A549 (cell line): Measurements from ENCODE around the gene ASH1L. TPM values are rescaled to one million over a fixed set of nuclear protein-coding genes. Genes with fewer than 3 reads are reported as not detected.

Experiments
- ATAC-seq, 2 experiments: fragments of 200-7000 bp in 1 of 2; fragments of >200 bp in 1 of 2; cut with Nextera tagmentation in 1 of 2; cut with Tn5 transposase in 1 of 2; 3 replicates each; pipeline versions ENCODE4 v1.8.0 to v1.9.1; 2018 to 2020; ENCODE audit warnings: mild to moderate bottlenecking in 1 of 2, moderate library complexity in 1 of 2
- CTCF ChIA-PET: fragments of 300-600 bp; sonication (Branson Sonifier 250); formaldehyde crosslinking; extraction: SDS; loops from one replicate; lab custom pipeline; 2021; ENCODE audit warnings: antibody characterized with exemption, inconsistent platforms; lab: Yijun Ruan, JAX
- POLR2A ChIA-PET: fragments of 350-600 bp; formaldehyde crosslinking; extraction: SDS; loops from one replicate; lab custom pipeline; 2021; ENCODE audit warnings: antibody characterized with exemption, inconsistent platforms; lab: Yijun Ruan, JAX
- DNase-seq, 2 experiments: peaks; one replicate each; pipeline versions ENCODE4 v3.0.0 to v3.0.0-alpha.2; 2011 to 2016; ENCODE audit warnings: low read depth in 1 of 2, low spot score in 1 of 2
- FAIRE-seq: peaks from 2 replicates; lab custom pipeline; 2011; peaks lifted over from hg19 to GRCh38; lab: Jason Lieb, UNC
- H3K27ac ChIP-seq, 2 experiments: fragments of >200 bp; sonication (Bioruptor Twin); formaldehyde crosslinking; 3 replicates each; pipeline ENCODE4 v1.5.1; 2016 to 2017
- H3K4me1 ChIP-seq: fragments of >200 bp; sonication (Bioruptor Twin); formaldehyde crosslinking; 3 replicates; pipeline ENCODE4 v1.6.1; 2016
- H3K4me2 ChIP-seq: fragments of >200 bp; sonication (Bioruptor Twin); formaldehyde crosslinking; 3 replicates; pipeline ENCODE4 v1.6.1; 2016
- H3K4me3 ChIP-seq: fragments of >200 bp; sonication (Bioruptor Twin); formaldehyde crosslinking; 3 replicates; pipeline ENCODE4 v1.5.1; 2016
- H3K9me3 ChIP-seq: fragments of >200 bp; sonication (Bioruptor Twin); formaldehyde crosslinking; 3 replicates; pipeline ENCODE4 v1.6.1; 2016
- BHLHE40 ChIP-seq: IDR thresholded peaks from 2 replicates; pipeline ENCODE4 v1.6.1; 2012; ENCODE audit warnings: low read depth, low read length, inconsistent platforms
- CBX8 ChIP-seq: fragments of 200-600 bp; sonication (generic); IDR thresholded peaks from 2 replicates; pipeline ENCODE4 v1.6.1; 2016
- CEBPB ChIP-seq, 2 experiments: fragments of >200 bp in 1 of 2; sonication (Bioruptor Twin) in 1 of 2; formaldehyde crosslinking in 1 of 2; IDR thresholded peaks; 2 replicates each; pipeline ENCODE4 v1.6.1; 2012 to 2016
- CHD4 ChIP-seq: fragments of 200-600 bp; sonication (generic); IDR thresholded peaks from 2 replicates; pipeline ENCODE4 v1.6.1; 2016; ENCODE audit warnings: antibody characterized with exemption, mild to moderate bottlenecking, borderline replicate concordance
- EHF ChIP-seq: fragments of 250-450 bp; sonication (Bioruptor Pico); IDR thresholded peaks from 2 replicates; pipeline ENCODE4 v1.5.0; 2020; ENCODE audit warnings: mild to moderate bottlenecking
- ESRRA ChIP-seq: fragments of 150-350 bp; IDR thresholded peaks from 2 replicates; pipeline ENCODE4 v1.6.1; 2014; ENCODE audit warnings: mild to moderate bottlenecking, low read length, borderline replicate concordance
- FOSB ChIP-seq: fragments of 250-450 bp; sonication (Bioruptor Pico); IDR thresholded peaks from 2 replicates; pipeline ENCODE4 v1.5.0; 2020; ENCODE audit warnings: mild to moderate bottlenecking, moderate library complexity
- FOSL2 ChIP-seq, 2 experiments: fragments of 450-650 bp in 1 of 2; fragments of >200 bp in 1 of 2; sonication (Bioruptor Twin) in 1 of 2; formaldehyde crosslinking; IDR thresholded peaks; 2 replicates each; pipeline versions ENCODE4 v1.5.0 to v1.6.1; 2016 to 2020; ENCODE audit warnings: mild to moderate bottlenecking in 1 of 2, moderate library complexity in 1 of 2
- FOXS1 ChIP-seq: fragments of 250-450 bp; sonication (Bioruptor Pico); IDR thresholded peaks from 2 replicates; pipeline ENCODE4 v1.5.0; 2020; ENCODE audit warnings: mild to moderate bottlenecking, moderate library complexity
- HDAC2 ChIP-seq: fragments of 200-600 bp; sonication (generic); IDR thresholded peaks from 2 replicates; pipeline ENCODE4 v1.6.1; 2016
- HOXB13 ChIP-seq: fragments of 250-450 bp; sonication (Bioruptor Pico); IDR thresholded peaks from 2 replicates; pipeline ENCODE4 v1.5.0; 2020; ENCODE audit warnings: low read depth, mild to moderate bottlenecking, moderate library complexity
- KDM1A ChIP-seq: fragments of 200-600 bp; sonication (generic); IDR thresholded peaks from 2 replicates; pipeline ENCODE4 v1.6.1; 2016; ENCODE audit warnings: low read depth, mild to moderate bottlenecking
- NPAS2 ChIP-seq: fragments of 250-450 bp; sonication (Bioruptor Pico); IDR thresholded peaks from 2 replicates; pipeline ENCODE4 v1.8.0; 2022; ENCODE audit warnings: mild to moderate bottlenecking, moderate library complexity, borderline replicate concordance
- POLR2AphosphoS2 ChIP-seq: conservative IDR thresholded peaks from 2 replicates; pipeline ENCODE4 v1.6.1; 2012; ENCODE audit warnings: low read length, improper control_type of control experiment, inconsistent platforms
- RAD21 ChIP-seq, 2 experiments: fragments of >200 bp in 1 of 2; sonication (Bioruptor Twin) in 1 of 2; formaldehyde crosslinking in 1 of 2; IDR thresholded peaks in 1 of 2; conservative IDR thresholded peaks in 1 of 2; 2 replicates in 1 of 2; 3 replicates in 1 of 2; pipeline ENCODE4 v1.6.1; 2012 to 2018; ENCODE audit warnings: inconsistent platforms in 1 of 2
- RFX5 ChIP-seq: fragments of 450-650 bp; IDR thresholded peaks from 2 replicates; pipeline ENCODE4 v1.7.1; 2014; ENCODE audit warnings: antibody characterized with exemption, mild to moderate bottlenecking, moderate library complexity
- whole genome bisulfite sequencing: methylation state at CpG from one replicate; pipeline ENCODE4 v1.1.6; 2017; ENCODE audit errors: missing lambda C conversion rate; 5-methylcytosine and 5-hydroxymethylcytosine counted together
- polyA plus RNA-seq, 4 experiments: library from polyadenylated mRNA; depleted of rRNA in 3 of 4; stranded (reverse); fragments of >200 nt; fragmentation: RNase III in 1 of 4; extraction: RNeasy Plus Mini Kit Qiagen cat#74134 plus additional on column Dnase treatment in 1 of 4; gene quantifications; 2 replicates in 3 of 4; 3 replicates in 1 of 4; pipeline ENCODE4 v1.2.3, GENCODE V29; 2011 to 2017
- TF ChIP-seq, protein P1 (sequence below): fragments of >200 bp; sonication (Bioruptor Twin); formaldehyde crosslinking; IDR thresholded peaks from 3 replicates; pipeline ENCODE4 v1.6.1; 2016
- TF ChIP-seq, protein P2 (sequence below): IDR thresholded peaks from 2 replicates; pipeline ENCODE4 v1.6.1; 2012
- TF ChIP-seq, protein P3 (sequence below): IDR thresholded peaks from 2 replicates; pipeline ENCODE4 v1.6.1; 2012
- TF ChIP-seq, protein P4 (sequence below): fragments of >200 bp; sonication (Bioruptor Twin); formaldehyde crosslinking; IDR thresholded peaks from 2 replicates; pipeline ENCODE4 v1.6.1; 2016
- TF ChIP-seq, protein P5 (sequence below): IDR thresholded peaks from 2 replicates; pipeline ENCODE4 v1.6.1; 2012; ENCODE audit warnings: low read depth, borderline replicate concordance

The ASH1L gene
- polyA plus RNA-seq, 2 of the 4 experiments (the other 2 are of a cell fraction): 10.0 to 32.8 TPM

DNA sequence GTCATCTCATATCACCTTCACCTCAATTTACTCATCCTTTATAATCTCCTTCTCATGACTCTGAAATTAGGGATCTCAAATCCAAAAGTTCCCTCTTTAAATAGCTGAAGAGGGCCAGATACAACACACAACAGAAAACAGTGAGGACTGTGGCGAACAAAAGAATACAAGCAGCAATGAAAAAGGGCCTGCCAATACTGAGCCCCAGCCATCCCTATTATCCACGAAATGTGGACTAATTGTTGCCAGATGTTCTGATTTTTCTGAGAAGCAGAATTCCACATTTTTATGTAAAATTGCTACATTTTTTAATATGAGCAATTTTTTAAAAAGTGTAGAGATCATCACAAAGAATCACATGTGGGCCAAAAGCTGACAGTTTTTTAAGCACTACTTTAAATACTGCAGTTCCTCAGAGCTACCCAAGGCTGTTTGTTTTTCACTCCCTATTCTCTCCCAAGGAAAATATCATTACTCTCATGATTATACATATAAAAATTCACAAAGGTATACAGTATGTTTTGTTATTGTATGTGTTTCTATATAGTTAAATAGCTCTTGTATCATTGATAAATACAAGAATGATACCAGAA, 90.0 kb downstream of the ASH1L start (continued):
- TF ChIP-seq, protein P1, sequence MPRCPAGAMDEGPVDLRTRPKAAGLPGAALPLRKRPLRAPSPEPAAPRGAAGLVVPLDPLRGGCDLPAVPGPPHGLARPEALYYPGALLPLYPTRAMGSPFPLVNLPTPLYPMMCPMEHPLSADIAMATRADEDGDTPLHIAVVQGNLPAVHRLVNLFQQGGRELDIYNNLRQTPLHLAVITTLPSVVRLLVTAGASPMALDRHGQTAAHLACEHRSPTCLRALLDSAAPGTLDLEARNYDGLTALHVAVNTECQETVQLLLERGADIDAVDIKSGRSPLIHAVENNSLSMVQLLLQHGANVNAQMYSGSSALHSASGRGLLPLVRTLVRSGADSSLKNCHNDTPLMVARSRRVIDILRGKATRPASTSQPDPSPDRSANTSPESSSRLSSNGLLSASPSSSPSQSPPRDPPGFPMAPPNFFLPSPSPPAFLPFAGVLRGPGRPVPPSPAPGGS: no peak
- TF ChIP-seq BHLHE40: no peak
- no peak for TF ChIP-seq POLR2AphosphoS2
- no peak for TF ChIP-seq HOXB13
- no peak for TF ChIP-seq RAD21 (conservative IDR thresholded peaks at IDR 0.05 in 1 of 2, IDR thresholded peaks at IDR 0.05 in 1 of 2)

DNA sequence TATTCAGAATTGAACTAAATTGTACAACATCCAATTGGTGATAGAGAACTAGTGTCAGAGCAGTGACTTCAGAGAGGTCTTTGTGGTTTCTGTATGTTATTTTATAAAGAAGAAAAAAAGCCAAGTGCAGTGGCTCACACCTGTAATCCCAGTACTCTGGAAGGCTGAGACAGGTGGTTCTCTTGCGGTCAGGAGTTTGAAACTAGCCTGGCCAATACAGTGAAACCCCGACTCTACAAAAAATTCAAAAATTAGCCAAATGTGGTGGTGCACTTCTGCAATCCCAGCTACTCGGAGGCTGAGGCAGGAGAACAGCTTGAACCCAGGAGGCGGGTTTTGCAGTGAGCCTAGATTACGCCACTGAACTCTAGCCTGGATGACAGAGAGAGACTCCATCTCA, 90.7 kb downstream of the ASH1L start:
- CTCF ChIA-PET: no interaction called here
- Histone ChIP-seq H3K4me3 (no peak overlapping the region), H3K9me3 (peaks cover 13% of the 10 kb centered on the region; the same call in 2 of the 3 replicates), H3K4me2 (no peak overlapping the region), H3K4me1 (peaks cover 20% of the 10 kb centered on the region; the same call in 2 of the 3 replicates), H3K27ac (no peak overlapping the region)
- FAIRE-seq (no peak), DNase-seq (no peak), ATAC-seq (no peak)
- POLR2A ChIA-PET: no interaction called here
- TF ChIP-seq, protein P2, sequence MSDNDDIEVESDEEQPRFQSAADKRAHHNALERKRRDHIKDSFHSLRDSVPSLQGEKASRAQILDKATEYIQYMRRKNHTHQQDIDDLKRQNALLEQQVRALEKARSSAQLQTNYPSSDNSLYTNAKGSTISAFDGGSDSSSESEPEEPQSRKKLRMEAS: no peak
- TF ChIP-seq CBX8 (no peak), FOXS1 (CRISPR knock-in tag) (no peak), RFX5 (no peak), FOSL2 (IDR thresholded peaks at IDR 0.05) (no peak), FOSL2 (CRISPR knock-in tag; IDR thresholded peaks at IDR 0.05) (no peak), HDAC2 (no peak), FOSB (CRISPR knock-in tag) (no peak), NPAS2 (no peak), CEBPB (IDR thresholded peaks at IDR 0.05) (no peak), ESRRA (no peak), CHD4 (no peak), EHF (CRISPR knock-in tag) (no peak)
- TF ChIP-seq, protein P3, sequence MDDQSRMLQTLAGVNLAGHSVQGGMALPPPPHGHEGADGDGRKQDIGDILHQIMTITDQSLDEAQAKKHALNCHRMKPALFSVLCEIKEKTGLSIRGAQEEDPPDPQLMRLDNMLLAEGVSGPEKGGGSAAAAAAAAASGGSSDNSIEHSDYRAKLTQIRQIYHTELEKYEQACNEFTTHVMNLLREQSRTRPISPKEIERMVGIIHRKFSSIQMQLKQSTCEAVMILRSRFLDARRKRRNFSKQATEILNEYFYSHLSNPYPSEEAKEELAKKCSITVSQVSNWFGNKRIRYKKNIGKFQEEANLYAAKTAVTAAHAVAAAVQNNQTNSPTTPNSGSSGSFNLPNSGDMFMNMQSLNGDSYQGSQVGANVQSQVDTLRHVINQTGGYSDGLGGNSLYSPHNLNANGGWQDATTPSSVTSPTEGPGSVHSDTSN: no peak
- TF ChIP-seq, protein P4, sequence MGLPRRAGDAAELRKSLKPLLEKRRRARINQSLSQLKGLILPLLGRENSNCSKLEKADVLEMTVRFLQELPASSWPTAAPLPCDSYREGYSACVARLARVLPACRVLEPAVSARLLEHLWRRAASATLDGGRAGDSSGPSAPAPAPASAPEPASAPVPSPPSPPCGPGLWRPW: no peak
- 94% methylated on average over 5 of the region's 5 CpGs for WGBS

DNA sequence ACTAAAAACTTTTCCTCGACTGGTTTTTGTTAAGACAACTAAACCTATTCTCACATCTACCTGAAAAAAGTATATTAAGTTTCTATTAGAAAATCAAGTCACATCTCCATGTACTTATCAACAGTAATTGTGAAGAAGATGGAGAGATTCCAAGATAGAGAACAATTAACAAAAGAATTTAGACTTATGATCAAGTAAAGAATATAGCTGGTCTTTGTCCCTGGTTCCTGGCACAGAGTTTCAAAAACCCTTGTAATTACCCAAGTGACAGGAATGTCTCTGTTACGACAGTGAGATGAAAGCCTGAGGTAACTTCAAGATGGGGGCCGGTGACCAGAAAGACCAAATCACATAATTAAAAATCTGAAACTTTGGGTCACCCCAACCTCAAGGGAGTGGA, 91.6 kb downstream of the ASH1L start:
- FAIRE-seq (no peak), DNase-seq (no peak)
- Histone ChIP-seq H3K27ac (no peak overlapping the region), H3K9me3 (peaks cover 13% of the 10 kb centered on the region; the same call in 2 of the 3 replicates)
- TF ChIP-seq CHD4 (no peak), CBX8 (no peak), KDM1A (no peak)
- TF ChIP-seq, protein P5, sequence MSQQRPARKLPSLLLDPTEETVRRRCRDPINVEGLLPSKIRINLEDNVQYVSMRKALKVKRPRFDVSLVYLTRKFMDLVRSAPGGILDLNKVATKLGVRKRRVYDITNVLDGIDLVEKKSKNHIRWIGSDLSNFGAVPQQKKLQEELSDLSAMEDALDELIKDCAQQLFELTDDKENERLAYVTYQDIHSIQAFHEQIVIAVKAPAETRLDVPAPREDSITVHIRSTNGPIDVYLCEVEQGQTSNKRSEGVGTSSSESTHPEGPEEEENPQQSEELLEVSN: no peak
- TF ChIP-seq, all 56 proteins: peak for 0
- Histone ChIP-seq H3K4me3 (no peak overlapping the region), H3K4me2 (no peak overlapping the region), H3K4me1 (peaks cover 26% of the 10 kb centered on the region; the same call in 2 of the 3 replicates)
- WGBS: 96% methylated on average over 3 of the region's 3 CpGs
- CTCF ChIA-PET: no interaction called here
- POLR2A ChIA-PET: no interaction called here
- no peak for ATAC-seq
